K562 (cell line): ENCODE measurements around the gene SMYD1. TPM values are rescaled to one million over a fixed set of nuclear protein-coding genes. Genes with fewer than 3 reads are reported as not detected.

ENCODE experiments used
- ATAC-seq: fragments of 200-7000 bp; cut with Tn5 transposase; 3 replicates; pipeline ENCODE4 v1.9.1; 2020; ENCODE audit warnings: moderate library complexity
- BruUV-seq: library from RNA; stranded (reverse); fragments of 400-500 nt; replicated peaks from 2 replicates; lab custom pipeline; 2021; lab: Mats Ljungman, UMichigan
- CTCF ChIA-PET: fragments of 300-600 bp; formaldehyde crosslinking; extraction: SDS; loops from one replicate; lab custom pipeline; 2021; ENCODE audit warnings: low intra/inter-chr PET ratio; lab: Yijun Ruan, JAX
- POLR2A ChIA-PET: fragments of 300-600, 350-650 bp; sonication (Branson Sonifier 250); formaldehyde crosslinking; extraction: SDS; loops from one replicate; lab custom pipeline; 2021; ENCODE audit warnings: antibody characterized with exemption, inconsistent platforms; lab: Yijun Ruan, JAX
- DNase-seq, 4 experiments: peaks; one replicate each; pipeline versions ENCODE4 v3.0.0 to v3.0.0-alpha.2; 2011 to 2018; ENCODE audit warnings: low spot score in 3 of 4, mixed read lengths in 3 of 4; ENCODE audit errors: extremely low read depth in 1 of 4
- FAIRE-seq: peaks from 2 replicates; lab custom pipeline; 2011; peaks lifted over from hg19 to GRCh38; lab: Jason Lieb, UNC
- H2AFZ ChIP-seq: 2 replicates; pipeline ENCODE4 v1.6.0; 2011; ENCODE audit warnings: low read depth, low read length, control low read depth, inconsistent platforms
- H3K27ac ChIP-seq: fragments of 200-600 bp; 3 replicates; pipeline ENCODE4 v1.8.0; 2011; ENCODE audit warnings: low read depth, mild to moderate bottlenecking, control low read depth, inconsistent platforms, low read length, moderate library complexity, mixed read lengths; ENCODE audit errors: extremely low read depth
- H3K27me3 ChIP-seq, 2 experiments: fragments of 300-600 bp in 1 of 2; 2 replicates in 1 of 2; 3 replicates in 1 of 2; pipeline versions ENCODE4 v1.6.0 to v1.8.0; 2011; ENCODE audit warnings: inconsistent platforms in 2 of 2, low read length in 2 of 2, mild to moderate bottlenecking in 1 of 2, mixed read lengths in 1 of 2, moderate library complexity in 1 of 2; ENCODE audit not compliant: control insufficient read depth in 2 of 2, insufficient read depth in 2 of 2
- H3K36me3 ChIP-seq: fragments of 300-600 bp; 3 replicates; pipeline ENCODE4 v1.8.0; 2011; ENCODE audit warnings: mild to moderate bottlenecking, low read length, inconsistent platforms; ENCODE audit not compliant: control insufficient read depth, insufficient read depth
- H3K4me1 ChIP-seq, 2 experiments: fragments of 200-600 bp in 1 of 2; replicated peaks in 1 of 2; 2 replicates in 1 of 2; 3 replicates in 1 of 2; pipeline versions ENCODE4 v1.5.1 to v1.8.0; 2011; ENCODE audit warnings: inconsistent platforms in 2 of 2, low read length in 2 of 2, mild to moderate bottlenecking in 1 of 2, mixed read lengths in 1 of 2, moderate library complexity in 1 of 2; ENCODE audit not compliant: control insufficient read depth in 2 of 2, insufficient read depth in 2 of 2
- H3K4me2 ChIP-seq: 2 replicates; pipeline ENCODE4 v1.6.1; 2011; ENCODE audit warnings: low read length, control low read depth, inconsistent platforms, mixed read lengths; ENCODE audit not compliant: insufficient read depth
- H3K4me3 ChIP-seq: fragments of 200-600 bp; sonication (generic), shearing (Covaris generic); 2 replicates; pipeline ENCODE4 v1.5.1; 2016; ENCODE audit warnings: control low read depth, inconsistent platforms
- H3K79me2 ChIP-seq: fragments of 200-600 bp; 3 replicates; pipeline ENCODE4 v1.8.0; 2011; ENCODE audit warnings: low read length, inconsistent platforms; ENCODE audit not compliant: control insufficient read depth, insufficient read depth
- H3K9ac ChIP-seq, 2 experiments: 2 replicates each; pipeline versions ENCODE4 v1.6.0 to v1.6.1; 2011; ENCODE audit warnings: low read depth in 2 of 2, low read length in 2 of 2, control low read depth in 1 of 2, inconsistent platforms in 1 of 2, mild to moderate bottlenecking in 1 of 2, mixed read lengths in 1 of 2; ENCODE audit not compliant: insufficient read depth in 1 of 2
- H3K9me1 ChIP-seq: one replicate; pipeline ENCODE4 v1.6.0; 2011; ENCODE audit warnings: inconsistent platforms, mild to moderate bottlenecking, low read length, moderate library complexity; ENCODE audit not compliant: control insufficient read depth, insufficient read depth
- H3K9me3 ChIP-seq: replicated peaks from 2 replicates; pipeline ENCODE4 v1.5.1; 2011; ENCODE audit warnings: low read depth, low read length, inconsistent platforms; ENCODE audit not compliant: control insufficient read depth, insufficient read depth
- H4K20me1 ChIP-seq: replicated peaks from 2 replicates; pipeline ENCODE4 v1.6.1; 2011; ENCODE audit warnings: low read length, inconsistent platforms, mixed read lengths; ENCODE audit not compliant: control insufficient read depth, insufficient read depth
- CSDE1 ChIP-seq, 2 experiments: fragments of 450-650 bp; IDR thresholded peaks; 2 replicates each; pipeline ENCODE4 v1.6.1; 2016; ENCODE audit warnings: mild to moderate bottlenecking in 1 of 2
- EHMT2 ChIP-seq: fragments of 450-650 bp; IDR thresholded peaks from 2 replicates; pipeline ENCODE4 v1.6.1; 2018; ENCODE audit warnings: antibody characterized with exemption
- MEF2D ChIP-seq: conservative IDR thresholded peaks from 2 replicates; pipeline ENCODE4 v1.6.1; 2016; ENCODE audit warnings: low read depth, missing genetic modification characterization, missing compliant biosample characterization
- RBM25 ChIP-seq: fragments of 200-400 bp; formaldehyde crosslinking; IDR thresholded peaks from 2 replicates; pipeline ENCODE4 v1.6.1; 2018; ENCODE audit warnings: low read length, low read depth, moderate library complexity; ENCODE audit not compliant: severe bottlenecking
- ZNF197 ChIP-seq: fragments of 200-800 bp; sonication (Bioruptor generic); IDR thresholded peaks from 2 replicates; pipeline ENCODE4 v1.6.1; 2016; ENCODE audit warnings: low read depth, missing genetic modification characterization, missing compliant biosample characterization
- ZNF766 ChIP-seq: fragments of 200-800 bp; sonication (Bioruptor generic); conservative IDR thresholded peaks from 2 replicates; pipeline ENCODE4 v1.6.1; 2016; ENCODE audit warnings: missing genetic modification characterization, missing compliant biosample characterization
- WGBS: fragments of 100-300 bp; shearing (Covaris generic); methylation state at CpG from one replicate; pipeline ENCODE4 v1.1.6; 2016; ENCODE audit warnings: low coverage, mixed read lengths; ENCODE audit not compliant: insufficient coverage; ENCODE audit errors: missing lambda C conversion rate; 5-methylcytosine and 5-hydroxymethylcytosine counted together
- in situ Hi-C: fragments of 300-500 bp; cut with MboI; formaldehyde crosslinking; loops from 4 replicates; pipeline ENCODE4 v1.15.0; 2018; ENCODE audit warnings: inconsistent platforms, mixed read lengths
- intact Hi-C: fragments of 100-400 bp; cut with micrococcal nuclease; formaldehyde crosslinking; loops from 2 replicates; pipeline ENCODE4 v1.14.2; 2022
- polyA plus RNA-seq, 8 experiments: library from polyadenylated mRNA; depleted of rRNA in 4 of 8; stranded (reverse) in 5 of 8; unstranded in 3 of 8; fragments of >200 nt; fragmentation: Nextera tagmentation in 2 of 8; fragmentation: Illumina TruSeq in 1 of 8; extraction: Ambion mirVana in 2 of 8; extraction: Trizol in 1 of 8; gene quantifications; 2 replicates each; pipeline versions ENCODE4 v1.2.1 to v1.2.3, GENCODE V29; 2011 to 2014; ENCODE audit warnings: inconsistent platforms in 1 of 8, missing spikeins in 1 of 8
- total RNA-seq, 7 experiments: library from RNA; depleted of rRNA in 6 of 7; stranded (reverse); fragments of >200 nt in 6 of 7; fragmentation: Illumina TruSeq in 2 of 7; extraction: Trizol in 2 of 7; gene quantifications; 2 replicates each; pipeline versions ENCODE4 v1.2.1 to v1.2.3, GENCODE V29; 2011 to 2021; ENCODE audit warnings: low replicate concordance in 1 of 7
- TF ChIP-seq, protein P1 (sequence below): sonication (generic); formaldehyde crosslinking; IDR thresholded peaks from 2 replicates; pipeline ENCODE4 v1.5.0; 2020; ENCODE audit warnings: missing genetic modification reagents

SMYD1 gene
- total and polyA plus RNA-seq, 9 of the 15 experiments (the other 6 are each of a cell fraction or from before 2014, with no cell fraction given) = not detected

DNA sequence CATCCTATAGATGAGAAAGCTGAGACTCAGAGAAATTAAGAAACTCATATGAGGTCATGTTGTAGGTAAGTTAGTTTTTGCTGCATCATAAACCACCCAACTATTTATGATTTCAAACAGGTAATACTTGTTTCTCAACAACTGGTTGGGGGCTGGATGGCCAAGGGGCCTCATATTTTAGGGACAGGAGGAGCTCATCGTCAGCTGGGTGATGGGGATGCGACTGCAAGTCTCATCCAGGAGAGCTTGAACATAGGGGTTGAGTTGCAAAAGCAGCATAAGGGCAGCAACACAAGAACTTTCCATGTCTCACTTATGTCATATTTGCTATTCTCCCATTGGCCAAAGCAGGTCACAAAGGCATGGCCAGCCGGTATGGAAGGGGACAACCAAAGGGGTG is 47.6 kb upstream of the SMYD1 start:
- H3K4me3 ChIP-seq = no peak overlapping the region
- H3K36me3 ChIP-seq = no peaks in the 10 kb centered on the region
- TF ChIP-seq MEF2D (tag) (no peak), RBM25 (no peak), ZNF197 (CRISPR knock-in tag) (no peak)
- TF ChIP-seq, protein P1, sequence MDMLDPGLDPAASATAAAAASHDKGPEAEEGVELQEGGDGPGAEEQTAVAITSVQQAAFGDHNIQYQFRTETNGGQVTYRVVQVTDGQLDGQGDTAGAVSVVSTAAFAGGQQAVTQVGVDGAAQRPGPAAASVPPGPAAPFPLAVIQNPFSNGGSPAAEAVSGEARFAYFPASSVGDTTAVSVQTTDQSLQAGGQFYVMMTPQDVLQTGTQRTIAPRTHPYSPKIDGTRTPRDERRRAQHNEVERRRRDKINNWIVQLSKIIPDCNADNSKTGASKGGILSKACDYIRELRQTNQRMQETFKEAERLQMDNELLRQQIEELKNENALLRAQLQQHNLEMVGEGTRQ (CRISPR knock-in tag) = peak; percentile 28; the same call in 1 of the 2 replicates
- CTCF ChIA-PET = no interaction called here
- 66% methylated on average over 3 of the region's 3 CpGs for WGBS
- peaks cover 2% of the 10 kb centered on the region; the same call in 1 of the 2 replicates for H3K9me3 ChIP-seq
- BruUV-seq = no TSS peak
- no peaks in the 10 kb centered on the region for H3K27me3 ChIP-seq
- H3K9ac ChIP-seq = no peak overlapping the region
- in situ Hi-C loops (loop anchor here (10.0 to 25.0 kb wide), 3 partner anchors 135 to 783 kb away; no protein-coding TSS in a partner anchor), intact Hi-C loops (loop anchor here (5.0 kb wide), 1 partner anchor 142 kb away; no protein-coding TSS in a partner anchor)
- POLR2A ChIA-PET = interaction anchor here (1.2 kb wide), 1 partner anchor 35 kb away, joined by 3 read pairs; no protein-coding TSS in a partner anchor
- no peak overlapping the region for H3K4me2 ChIP-seq
- no peak overlapping the region for H3K27ac ChIP-seq
- no peak for FAIRE-seq
- H2AFZ ChIP-seq = no peak overlapping the region
- peaks cover 17% of the 10 kb centered on the region in 2 experiments; a peak in 4 of 5 replicates for H3K4me1 ChIP-seq
- H4K20me1 ChIP-seq = no peaks in the 10 kb centered on the region; the same call in 1 of the 2 replicates
- H3K79me2 ChIP-seq = no peaks in the 10 kb centered on the region
- ATAC-seq = no peak
- H3K9me1 ChIP-seq = no peaks in the 10 kb centered on the region
- DNase-seq = no peak

DNA sequence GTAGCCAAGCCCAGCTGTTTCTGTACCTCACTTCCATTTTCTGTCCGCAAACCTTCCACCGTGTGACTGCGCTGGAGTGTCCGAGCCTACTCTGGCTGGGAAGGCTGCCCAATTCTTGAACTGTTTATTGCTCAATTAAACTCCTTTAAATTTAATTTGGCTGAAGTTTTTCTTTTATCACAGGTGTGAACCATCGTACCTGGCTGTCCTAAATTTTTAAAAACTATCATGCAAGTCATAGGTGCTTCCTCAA is 45.0 kb upstream of the SMYD1 start:
- CTCF ChIA-PET = interaction anchor here (1.1 kb wide), 1 partner anchor 33 kb away, joined by 3 read pairs; the partner anchor contains the start of gene KRCC1
- POLR2A ChIA-PET = no interaction called here
- H3K27ac ChIP-seq = no peak overlapping the region
- peaks cover 2% of the 10 kb centered on the region; the same call in 1 of the 2 replicates for H3K9me3 ChIP-seq
- TF ChIP-seq ZNF766 (CRISPR knock-in tag) (no peak), CSDE1 (IDR thresholded peaks at IDR 0.05) (0 out of 4 replicates have a peak, but pooled peaks of 1 of the 2 experiments have one; percentile 0), EHMT2 (no peak)
- H3K4me1 ChIP-seq = peaks cover 7 to 15% of the 10 kb centered on the region in 2 experiments; a peak in 4 of 5 replicates
- H3K9ac ChIP-seq = no peak overlapping the region
- H2AFZ ChIP-seq = no peak overlapping the region
- FAIRE-seq (no peak), ATAC-seq (no peak), DNase-seq (no peak)
- H3K79me2 ChIP-seq = no peaks in the 10 kb centered on the region
- 60% methylated on average over 5 of the region's 5 CpGs for WGBS
- H4K20me1 ChIP-seq = no peaks in the 10 kb centered on the region
- H3K36me3 ChIP-seq = no peaks in the 10 kb centered on the region
- intact Hi-C loops (loop anchor here (1.0 kb wide), 1 partner anchor 33 kb away; the partner anchor contains the start of gene KRCC1), in situ Hi-C loops (loop anchor here (25.0 kb wide), 2 partner anchors 535 to 785 kb away; no protein-coding TSS in a partner anchor)
- no TSS peak for BruUV-seq
- H3K9me1 ChIP-seq = no peaks in the 10 kb centered on the region
- no peak overlapping the region for H3K4me3 ChIP-seq
- no peaks in the 10 kb centered on the region for H3K27me3 ChIP-seq
- no peak overlapping the region for H3K4me2 ChIP-seq
